ENCODE data around the gene EXOSC5. TPM values are rescaled to one million over a fixed set of nuclear protein-coding genes. Genes with fewer than 3 reads are reported as not detected.

Gene EXOSC5
- total and polyA plus RNA-seq, 2 of the 13 experiments (the other 11 are each of a cell fraction or from before 2014, with no cell fraction given) = 24.1 to 26.5 TPM

DNA sequence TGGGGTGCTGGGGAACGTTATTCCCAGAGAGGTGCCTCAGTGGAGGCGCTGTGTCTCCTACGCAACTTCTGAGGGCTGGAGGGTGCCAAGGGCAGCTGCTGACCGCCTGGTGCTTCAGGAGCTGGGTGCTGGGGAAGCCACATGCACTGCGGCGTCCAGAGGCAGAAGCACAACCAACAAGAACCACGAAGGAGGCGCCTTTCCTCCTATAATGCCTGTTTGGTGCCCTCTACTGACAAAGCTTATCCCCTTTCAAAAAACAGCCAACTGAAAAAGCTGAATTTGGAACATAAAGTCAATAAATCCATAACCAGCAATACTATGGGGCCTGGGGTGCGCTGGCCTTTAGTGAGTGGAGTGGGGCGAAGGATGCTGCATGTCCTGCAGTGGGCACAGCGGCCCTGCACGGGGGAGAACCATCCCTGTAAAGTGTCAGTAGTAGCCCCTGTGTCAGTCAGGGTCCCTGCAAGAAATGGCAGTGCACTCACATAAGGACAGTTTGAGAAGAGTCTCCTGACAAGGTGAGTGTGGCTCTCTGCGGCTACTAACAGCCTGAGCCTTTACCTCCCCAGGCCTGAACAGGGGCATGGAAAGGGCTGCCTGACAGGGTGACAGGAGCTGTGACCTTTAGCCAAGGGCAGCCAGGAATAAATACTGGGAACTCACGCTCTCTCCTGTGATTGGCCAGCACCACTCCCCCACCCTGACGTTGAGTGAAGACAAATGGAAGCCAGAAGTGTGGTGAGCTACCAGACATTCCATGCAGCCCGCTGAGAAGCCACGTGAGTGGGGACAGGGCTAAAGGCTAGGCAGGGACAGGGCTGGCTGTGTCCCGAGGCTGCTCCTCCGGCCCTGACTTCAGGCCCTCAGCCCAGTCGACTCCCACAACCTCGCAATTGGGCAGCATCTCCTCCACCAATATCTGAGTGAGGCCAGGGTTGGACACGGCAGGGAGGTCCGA lies 34.5 kb upstream of the EXOSC5 start (continued):
- no peak for TF ChIP-seq MAFK (conservative IDR thresholded peaks at IDR 0.05 in 1 of 2, IDR thresholded peaks at IDR 0.05 in 1 of 2; ENCODE audit: low read length in 2 of 2)
- no peak for TF ChIP-seq AGO1 (IDR thresholded peaks at IDR 0.05; ENCODE audit: low read depth, low read length, poor library complexity, severe bottlenecking)
- TF ChIP-seq ATAD3A (CRISPR knock-in tag; IDR thresholded peaks at IDR 0.05) = no peak
- 0 out of 2 replicates have a peak, but pooled peaks have one; percentile 22 for TF ChIP-seq PHF21A (CRISPR knock-in tag; IDR thresholded peaks at IDR 0.05)
- no peak for TF ChIP-seq SIN3B (IDR thresholded peaks at IDR 0.05; ENCODE audit: low read length)
- TF ChIP-seq ZNF761 (CRISPR knock-in tag; conservative IDR thresholded peaks at IDR 0.05) = no peak
- TF ChIP-seq ZNF766 (CRISPR knock-in tag; IDR thresholded peaks at IDR 0.05; ENCODE audit: borderline replicate concordance) = no peak
- TF ChIP-seq ZNF615 (CRISPR knock-in tag; IDR thresholded peaks at IDR 0.05; ENCODE audit: borderline replicate concordance) = no peak
- TF ChIP-seq, protein P1, sequence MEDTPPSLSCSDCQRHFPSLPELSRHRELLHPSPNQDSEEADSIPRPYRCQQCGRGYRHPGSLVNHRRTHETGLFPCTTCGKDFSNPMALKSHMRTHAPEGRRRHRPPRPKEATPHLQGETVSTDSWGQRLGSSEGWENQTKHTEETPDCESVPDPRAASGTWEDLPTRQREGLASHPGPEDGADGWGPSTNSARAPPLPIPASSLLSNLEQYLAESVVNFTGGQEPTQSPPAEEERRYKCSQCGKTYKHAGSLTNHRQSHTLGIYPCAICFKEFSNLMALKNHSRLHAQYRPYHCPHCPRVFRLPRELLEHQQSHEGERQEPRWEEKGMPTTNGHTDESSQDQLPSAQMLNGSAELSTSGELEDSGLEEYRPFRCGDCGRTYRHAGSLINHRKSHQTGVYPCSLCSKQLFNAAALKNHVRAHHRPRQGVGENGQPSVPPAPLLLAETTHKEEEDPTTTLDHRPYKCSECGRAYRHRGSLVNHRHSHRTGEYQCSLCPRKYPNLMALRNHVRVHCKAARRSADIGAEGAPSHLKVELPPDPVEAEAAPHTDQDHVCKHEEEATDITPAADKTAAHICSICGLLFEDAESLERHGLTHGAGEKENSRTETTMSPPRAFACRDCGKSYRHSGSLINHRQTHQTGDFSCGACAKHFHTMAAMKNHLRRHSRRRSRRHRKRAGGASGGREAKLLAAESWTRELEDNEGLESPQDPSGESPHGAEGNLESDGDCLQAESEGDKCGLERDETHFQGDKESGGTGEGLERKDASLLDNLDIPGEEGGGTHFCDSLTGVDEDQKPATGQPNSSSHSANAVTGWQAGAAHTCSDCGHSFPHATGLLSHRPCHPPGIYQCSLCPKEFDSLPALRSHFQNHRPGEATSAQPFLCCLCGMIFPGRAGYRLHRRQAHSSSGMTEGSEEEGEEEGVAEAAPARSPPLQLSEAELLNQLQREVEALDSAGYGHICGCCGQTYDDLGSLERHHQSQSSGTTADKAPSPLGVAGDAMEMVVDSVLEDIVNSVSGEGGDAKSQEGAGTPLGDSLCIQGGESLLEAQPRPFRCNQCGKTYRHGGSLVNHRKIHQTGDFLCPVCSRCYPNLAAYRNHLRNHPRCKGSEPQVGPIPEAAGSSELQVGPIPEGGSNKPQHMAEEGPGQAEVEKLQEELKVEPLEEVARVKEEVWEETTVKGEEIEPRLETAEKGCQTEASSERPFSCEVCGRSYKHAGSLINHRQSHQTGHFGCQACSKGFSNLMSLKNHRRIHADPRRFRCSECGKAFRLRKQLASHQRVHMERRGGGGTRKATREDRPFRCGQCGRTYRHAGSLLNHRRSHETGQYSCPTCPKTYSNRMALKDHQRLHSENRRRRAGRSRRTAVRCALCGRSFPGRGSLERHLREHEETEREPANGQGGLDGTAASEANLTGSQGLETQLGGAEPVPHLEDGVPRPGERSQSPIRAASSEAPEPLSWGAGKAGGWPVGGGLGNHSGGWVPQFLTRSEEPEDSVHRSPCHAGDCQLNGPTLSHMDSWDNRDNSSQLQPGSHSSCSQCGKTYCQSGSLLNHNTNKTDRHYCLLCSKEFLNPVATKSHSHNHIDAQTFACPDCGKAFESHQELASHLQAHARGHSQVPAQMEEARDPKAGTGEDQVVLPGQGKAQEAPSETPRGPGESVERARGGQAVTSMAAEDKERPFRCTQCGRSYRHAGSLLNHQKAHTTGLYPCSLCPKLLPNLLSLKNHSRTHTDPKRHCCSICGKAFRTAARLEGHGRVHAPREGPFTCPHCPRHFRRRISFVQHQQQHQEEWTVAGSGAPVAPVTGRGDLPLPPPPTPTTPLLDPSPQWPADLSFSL (CRISPR knock-in tag; IDR thresholded peaks at IDR 0.05) = no peak
- TF ChIP-seq SP4 (CRISPR knock-in tag; IDR thresholded peaks at IDR 0.05) = 0 out of 2 replicates have a peak, but pooled peaks have one; percentile 24
- TF ChIP-seq SPEN (CRISPR knock-in tag; IDR thresholded peaks at IDR 0.05; ENCODE audit: low read depth) = no peak
- no peak for TF ChIP-seq YEATS2 (CRISPR knock-in tag; IDR thresholded peaks at IDR 0.05; ENCODE audit: borderline replicate concordance)
- TF ChIP-seq TBL1XR1 (IDR thresholded peaks at IDR 0.05; ENCODE audit: borderline replicate concordance, low read length, partially characterized antibody) = no peak
- no peak for TF ChIP-seq MIER3 (CRISPR knock-in tag; IDR thresholded peaks at IDR 0.05; ENCODE audit: borderline replicate concordance)
- no peak for TF ChIP-seq ARNTL (CRISPR knock-in tag; IDR thresholded peaks at IDR 0.05)
- TF ChIP-seq FOXK2 (IDR thresholded peaks at IDR 0.05) = no peak
- no peak for TF ChIP-seq SMARCE1 (IDR thresholded peaks at IDR 0.05; ENCODE audit: borderline replicate concordance)
- TF ChIP-seq NCOA1 (CRISPR knock-in tag; IDR thresholded peaks at IDR 0.05) = no peak
- TF ChIP-seq NBN (conservative IDR thresholded peaks at IDR 0.05) = no peak
- no peak for TF ChIP-seq RAD21 (CRISPR knock-in tag; IDR thresholded peaks at IDR 0.05)
- TF ChIP-seq, protein P2, sequence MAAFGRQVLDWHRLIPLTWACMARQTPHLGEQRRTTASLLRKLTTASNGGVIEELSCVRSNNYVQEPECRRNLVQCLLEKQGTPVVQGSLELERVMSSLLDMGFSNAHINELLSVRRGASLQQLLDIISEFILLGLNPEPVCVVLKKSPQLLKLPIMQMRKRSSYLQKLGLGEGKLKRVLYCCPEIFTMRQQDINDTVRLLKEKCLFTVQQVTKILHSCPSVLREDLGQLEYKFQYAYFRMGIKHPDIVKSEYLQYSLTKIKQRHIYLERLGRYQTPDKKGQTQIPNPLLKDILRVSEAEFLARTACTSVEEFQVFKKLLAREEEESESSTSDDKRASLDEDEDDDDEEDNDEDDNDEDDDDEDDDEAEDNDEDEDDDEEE (CRISPR knock-in tag; IDR thresholded peaks at IDR 0.05) = no peak
- no peak for TF ChIP-seq KMT2A (CRISPR knock-in tag; IDR thresholded peaks at IDR 0.05)
- peak; percentile 44 for TF ChIP-seq RBM22 (optimal IDR thresholded peaks at IDR 0.05; ENCODE audit: low read length)
- TF ChIP-seq CHD4 (IDR thresholded peaks at IDR 0.05; ENCODE audit: borderline replicate concordance, low read length) = no peak
- TF ChIP-seq STAG1 (CRISPR knock-in tag; IDR thresholded peaks at IDR 0.05) = peak; percentile 57
